Cardiac fibroblast (primary cell): ENCODE measurements around the gene VSIG4.

Experiments
- DNase-seq, 2 donors: peaks; one replicate each; pipeline versions ENCODE4 v3.0.0 to v3.0.0-alpha.2; 2010; ENCODE audit warnings: low read depth in 2 of 2
- H3K4me3 ChIP-seq, 2 donors: replicated peaks in 1 of 2; 1 replicate in 1 of 2; 2 replicates in 1 of 2; pipeline ENCODE4 v1.5.1; 2011; ENCODE audit warnings: low read depth in 2 of 2, low read length in 2 of 2, mild to moderate bottlenecking in 2 of 2, moderate library complexity in 1 of 2
- CTCF ChIP-seq: IDR thresholded peaks from one replicate; pipeline ENCODE4 v1.5.1; 2011; ENCODE audit warnings: low read depth, mild to moderate bottlenecking, low read length, inconsistent platforms

VSIG4 gene

GRCh38 chrX:66024570-66024969 lies 15.3 kb downstream of the VSIG4 start:
- no peak overlapping the region for H3K4me3 ChIP-seq
- no peak for DNase-seq
- TF ChIP-seq CTCF: no peak

- H3K4me3 ChIP-seq: no peak overlapping the region
- no peak for TF ChIP-seq CTCF
- DNase-seq: no peak
Observed at GRCh38 chrX:66024092-66024467, 15.8 kb downstream of the VSIG4 start.

GRCh38 chrX:66023385-66024091 lies 16.3 kb downstream of the VSIG4 start:
- DNase-seq: no peak
- H3K4me3 ChIP-seq: no peak overlapping the region
- no peak for TF ChIP-seq CTCF

GRCh38 chrX:66022632-66023384 lies 17.1 kb downstream of the VSIG4 start:
- DNase-seq: peak in 1 of 2 donors; percentile 3
- H3K4me3 ChIP-seq: no peak overlapping the region
- peak; percentile 10 for TF ChIP-seq CTCF

GRCh38 chrX:66021765-66022631 lies 17.9 kb downstream of the VSIG4 start:
- no peak for DNase-seq
- H3K4me3 ChIP-seq: no peak overlapping the region

More at GRCh38 chrX:66021765-66022631, 17.9 kb downstream of the VSIG4 start:
- TF ChIP-seq CTCF: no peak
